ENCODE measurements around the gene SLC35A5. TPM values are rescaled to one million over a fixed set of nuclear protein-coding genes. Genes with fewer than 3 reads are reported as not detected.

SLC35A5 gene
- polyA plus RNA-seq, 4 donors = 6.2 to 49.3 (median 14.1) TPM

GRCh38 chr3:112619295-112619694 lies 57.5 kb downstream of the SLC35A5 start:
- no peaks in the 10 kb centered on the region for H3K9me3 ChIP-seq (ENCODE audit: control insufficient read depth in 2 of 2, insufficient read depth in 1 of 2, low read depth in 1 of 2, low read length in 1 of 2)
- no peaks in the 10 kb centered on the region for H3K27me3 ChIP-seq (ENCODE audit: control insufficient read depth in 3 of 3, insufficient read depth in 3 of 3, low read length in 3 of 3)
- whole genome bisulfite sequencing, 3 donors = 72 to 94% (median 87%) methylated on average over 2 of the region's 2 CpGs
- H3K4me3 ChIP-seq (ENCODE audit: low read depth in 1 of 3, low read length in 3 of 3) = no peak overlapping the region
- no peaks in the 10 kb centered on the region for H3K4me1 ChIP-seq (ENCODE audit: control insufficient read depth in 3 of 3, insufficient read depth in 2 of 3, low read depth in 1 of 3, low read length in 2 of 3)
- no peaks in the 10 kb centered on the region for H3K36me3 ChIP-seq (ENCODE audit: control insufficient read depth in 3 of 3, insufficient read depth in 2 of 3, low read depth in 1 of 3, low read length in 3 of 3)
- no peak for DNase-seq
- no peak overlapping the region for H3K27ac ChIP-seq (ENCODE audit: low read depth in 1 of 3, low read length in 2 of 3)
- no peak for FAIRE-seq

GRCh38 chr3:112623213-112623612 lies 61.4 kb downstream of the SLC35A5 start:
- no peak for FAIRE-seq
- no peaks in the 10 kb centered on the region for H3K36me3 ChIP-seq (ENCODE audit: control insufficient read depth in 3 of 3, insufficient read depth in 2 of 3, low read depth in 1 of 3, low read length in 3 of 3)

GRCh38 chr3:112623717-112624116 lies 61.9 kb downstream of the SLC35A5 start:
- no peaks in the 10 kb centered on the region for H3K36me3 ChIP-seq (ENCODE audit: control insufficient read depth in 3 of 3, insufficient read depth in 2 of 3, low read depth in 1 of 3, low read length in 3 of 3)
- no peaks in the 10 kb centered on the region for H3K9me3 ChIP-seq (ENCODE audit: control insufficient read depth in 2 of 2, insufficient read depth in 1 of 2, low read depth in 1 of 2, low read length in 1 of 2)
- no peaks in the 10 kb centered on the region for H3K27me3 ChIP-seq (ENCODE audit: control insufficient read depth in 3 of 3, insufficient read depth in 3 of 3, low read length in 3 of 3)
- WGBS, 3 donors = 87 to 97% (median 91%) methylated on average over 1 of the region's 1 CpG
- no peak for FAIRE-seq
- no peak for DNase-seq
- no peak overlapping the region for H3K27ac ChIP-seq (ENCODE audit: low read depth in 1 of 3, low read length in 2 of 3)
- H3K4me3 ChIP-seq (ENCODE audit: low read depth in 1 of 3, low read length in 3 of 3) = no peak overlapping the region
- no peaks in the 10 kb centered on the region for H3K4me1 ChIP-seq (ENCODE audit: control insufficient read depth in 3 of 3, insufficient read depth in 2 of 3, low read depth in 1 of 3, low read length in 2 of 3)

More at GRCh38 chr3:112623213-112623612, 61.4 kb downstream of the SLC35A5 start:
- H3K27ac ChIP-seq (ENCODE audit: low read depth in 1 of 3, low read length in 2 of 3) = no peak overlapping the region
- H3K9me3 ChIP-seq (ENCODE audit: control insufficient read depth in 2 of 2, insufficient read depth in 1 of 2, low read depth in 1 of 2, low read length in 1 of 2) = no peaks in the 10 kb centered on the region
- 87 to 94% (median 92%) methylated on average over 5 of the region's 5 CpGs for WGBS, 3 donors
- H3K4me1 ChIP-seq (ENCODE audit: control insufficient read depth in 3 of 3, insufficient read depth in 2 of 3, low read depth in 1 of 3, low read length in 2 of 3) = no peaks in the 10 kb centered on the region
- H3K27me3 ChIP-seq (ENCODE audit: control insufficient read depth in 3 of 3, insufficient read depth in 3 of 3, low read length in 3 of 3) = no peaks in the 10 kb centered on the region
- H3K4me3 ChIP-seq (ENCODE audit: low read depth in 1 of 3, low read length in 3 of 3) = no peak overlapping the region
- no peak for DNase-seq

GRCh38 chr3:112627419-112627818 lies 65.6 kb downstream of the SLC35A5 start:
- FAIRE-seq (no peak), DNase-seq (no peak)
- H3K36me3 ChIP-seq (ENCODE audit: control insufficient read depth in 3 of 3, insufficient read depth in 2 of 3, low read depth in 1 of 3, low read length in 3 of 3) = no peaks in the 10 kb centered on the region
- no peak overlapping the region for H3K27ac ChIP-seq (ENCODE audit: low read depth in 1 of 3, low read length in 2 of 3)
- no peaks in the 10 kb centered on the region for H3K9me3 ChIP-seq (ENCODE audit: control insufficient read depth in 2 of 2, insufficient read depth in 1 of 2, low read depth in 1 of 2, low read length in 1 of 2)
- WGBS, 3 donors = 67 to 83% (median 78%) methylated on average over 4 of the region's 4 CpGs
- H3K4me1 ChIP-seq (ENCODE audit: control insufficient read depth in 3 of 3, insufficient read depth in 2 of 3, low read depth in 1 of 3, low read length in 2 of 3) = no peaks in the 10 kb centered on the region
- no peaks in the 10 kb centered on the region for H3K27me3 ChIP-seq (ENCODE audit: control insufficient read depth in 3 of 3, insufficient read depth in 3 of 3, low read length in 3 of 3)
- H3K4me3 ChIP-seq (ENCODE audit: low read depth in 1 of 3, low read length in 3 of 3) = no peak overlapping the region

GRCh38 chr3:112627919-112628466 lies 66.1 kb downstream of the SLC35A5 start:
- DNase-seq (no peak), FAIRE-seq (no peak)
- H3K4me3 ChIP-seq (ENCODE audit: low read depth in 1 of 3, low read length in 3 of 3) = no peak overlapping the region
- no peaks in the 10 kb centered on the region for H3K36me3 ChIP-seq (ENCODE audit: control insufficient read depth in 3 of 3, insufficient read depth in 2 of 3, low read depth in 1 of 3, low read length in 3 of 3)
- no peak overlapping the region for H3K27ac ChIP-seq (ENCODE audit: low read depth in 1 of 3, low read length in 2 of 3)
- H3K27me3 ChIP-seq (ENCODE audit: control insufficient read depth in 3 of 3, insufficient read depth in 3 of 3, low read length in 3 of 3) = no peaks in the 10 kb centered on the region
- H3K4me1 ChIP-seq (ENCODE audit: control insufficient read depth in 3 of 3, insufficient read depth in 2 of 3, low read depth in 1 of 3, low read length in 2 of 3) = no peaks in the 10 kb centered on the region
- H3K9me3 ChIP-seq (ENCODE audit: control insufficient read depth in 2 of 2, insufficient read depth in 1 of 2, low read depth in 1 of 2, low read length in 1 of 2) = no peaks in the 10 kb centered on the region
- 30 to 41% (median 40%) methylated on average over 1 of the region's 1 CpG for WGBS, 3 donors

DNA sequence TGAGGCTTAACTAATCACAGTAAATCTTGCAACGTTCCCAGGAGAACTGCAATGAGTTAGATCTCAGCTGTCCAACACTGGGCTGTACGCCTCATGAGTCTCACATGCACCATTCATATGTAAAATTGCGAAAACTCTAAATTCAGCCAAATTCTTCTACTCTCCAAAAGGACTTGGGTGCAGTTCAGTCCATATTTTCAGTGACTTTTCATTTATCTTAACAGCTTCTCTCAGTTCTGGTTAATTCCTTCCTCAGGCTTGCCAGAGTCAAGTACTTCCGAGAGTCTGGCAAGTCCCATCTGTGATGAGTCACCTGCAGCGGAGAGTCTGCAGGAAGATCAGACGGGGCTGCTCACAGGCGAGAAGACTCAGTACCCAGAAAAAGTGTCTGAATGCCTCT lies 67.6 kb downstream of the SLC35A5 start:
- no peak overlapping the region for H3K27ac ChIP-seq (ENCODE audit: low read depth in 1 of 3, low read length in 2 of 3)
- H3K9me3 ChIP-seq (ENCODE audit: control insufficient read depth in 2 of 2, insufficient read depth in 1 of 2, low read depth in 1 of 2, low read length in 1 of 2) = no peaks in the 10 kb centered on the region
- no peak overlapping the region for H3K4me3 ChIP-seq (ENCODE audit: low read depth in 1 of 3, low read length in 3 of 3)
- no peak for DNase-seq
- no peaks in the 10 kb centered on the region for H3K36me3 ChIP-seq (ENCODE audit: control insufficient read depth in 3 of 3, insufficient read depth in 2 of 3, low read depth in 1 of 3, low read length in 3 of 3)
- no peaks in the 10 kb centered on the region for H3K27me3 ChIP-seq (ENCODE audit: control insufficient read depth in 3 of 3, insufficient read depth in 3 of 3, low read length in 3 of 3)
- no peak for FAIRE-seq
- H3K4me1 ChIP-seq (ENCODE audit: control insufficient read depth in 3 of 3, insufficient read depth in 2 of 3, low read depth in 1 of 3, low read length in 2 of 3) = no peaks in the 10 kb centered on the region
- 44 to 59% (median 58%) methylated on average over 7 of the region's 7 CpGs for WGBS, 3 donors

- 76 to 93% (median 82%) methylated on average over 3 of the region's 3 CpGs for WGBS, 3 donors
- H3K27ac ChIP-seq (ENCODE audit: low read depth in 1 of 3, low read length in 2 of 3) = no peak overlapping the region
- no peaks in the 10 kb centered on the region for H3K27me3 ChIP-seq (ENCODE audit: control insufficient read depth in 3 of 3, insufficient read depth in 3 of 3, low read length in 3 of 3)
- H3K4me1 ChIP-seq (ENCODE audit: control insufficient read depth in 3 of 3, insufficient read depth in 2 of 3, low read depth in 1 of 3, low read length in 2 of 3) = peaks cover 0 to 2% (median 0%) of the 10 kb centered on the region in 3 donors
- H3K4me3 ChIP-seq (ENCODE audit: low read depth in 1 of 3, low read length in 3 of 3) = no peak overlapping the region
- H3K36me3 ChIP-seq (ENCODE audit: control insufficient read depth in 3 of 3, insufficient read depth in 2 of 3, low read depth in 1 of 3, low read length in 3 of 3) = no peaks in the 10 kb centered on the region
- no peak for FAIRE-seq
- H3K9me3 ChIP-seq (ENCODE audit: control insufficient read depth in 2 of 2, insufficient read depth in 1 of 2, low read depth in 1 of 2, low read length in 1 of 2) = no peaks in the 10 kb centered on the region
- DNase-seq = no peak
These were observed 69.4 kb downstream of the SLC35A5 start for GRCh38 chr3:112631257-112631656.

GRCh38 chr3:112632596-112632995 lies 70.8 kb downstream of the SLC35A5 start:
- FAIRE-seq (no peak), DNase-seq (no peak)
- Histone ChIP-seq H3K4me1 (ENCODE audit: control insufficient read depth in 3 of 3, insufficient read depth in 2 of 3, low read depth in 1 of 3, low read length in 2 of 3) (peaks cover 0 to 2% (median 0%) of the 10 kb centered on the region in 3 donors), H3K9me3 (ENCODE audit: control insufficient read depth in 2 of 2, insufficient read depth in 1 of 2, low read depth in 1 of 2, low read length in 1 of 2) (no peaks in the 10 kb centered on the region), H3K27ac (ENCODE audit: low read depth in 1 of 3, low read length in 2 of 3) (no peak overlapping the region), H3K4me3 (ENCODE audit: low read depth in 1 of 3, low read length in 3 of 3) (no peak overlapping the region), H3K27me3 (ENCODE audit: control insufficient read depth in 3 of 3, insufficient read depth in 3 of 3, low read length in 3 of 3) (peaks cover 0 to 3% (median 0%) of the 10 kb centered on the region in 3 donors), H3K36me3 (ENCODE audit: control insufficient read depth in 3 of 3, insufficient read depth in 2 of 3, low read depth in 1 of 3, low read length in 3 of 3) (no peaks in the 10 kb centered on the region)
- WGBS, 3 donors = 48 to 57% (median 56%) methylated on average over 4 of the region's 4 CpGs

DNA sequence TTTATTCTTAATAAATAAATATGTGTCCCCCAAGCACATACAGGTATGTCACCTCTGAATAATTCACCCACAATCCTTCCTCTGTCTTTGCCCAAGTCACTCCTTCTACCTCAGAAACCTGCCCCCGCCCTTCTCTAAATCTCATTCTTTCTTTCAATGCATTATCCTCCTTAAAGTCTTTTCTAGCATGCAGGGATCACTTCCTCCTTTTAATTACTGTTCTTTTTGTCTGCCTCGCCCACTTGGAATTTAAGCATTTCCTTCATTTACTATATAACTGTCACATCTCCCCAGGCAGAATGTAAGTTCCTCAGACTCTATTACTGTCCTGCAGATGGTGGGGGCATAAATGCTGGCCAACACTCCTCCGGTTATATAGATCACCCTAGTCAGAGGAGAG lies 71.3 kb downstream of the SLC35A5 start:
- DNase-seq = no peak
- H3K4me3 ChIP-seq (ENCODE audit: low read depth in 1 of 3, low read length in 3 of 3) = no peak overlapping the region
- no peaks in the 10 kb centered on the region for H3K9me3 ChIP-seq (ENCODE audit: control insufficient read depth in 2 of 2, insufficient read depth in 1 of 2, low read depth in 1 of 2, low read length in 1 of 2)
- 46 to 59% (median 56%) methylated on average over 3 of the region's 3 CpGs for WGBS, 3 donors
- H3K27ac ChIP-seq (ENCODE audit: low read depth in 1 of 3, low read length in 2 of 3) = no peak overlapping the region
- no peaks in the 10 kb centered on the region for H3K36me3 ChIP-seq (ENCODE audit: control insufficient read depth in 3 of 3, insufficient read depth in 2 of 3, low read depth in 1 of 3, low read length in 3 of 3)
- FAIRE-seq = no peak
- peaks cover 0 to 3% (median 0%) of the 10 kb centered on the region in 3 donors for H3K27me3 ChIP-seq (ENCODE audit: control insufficient read depth in 3 of 3, insufficient read depth in 3 of 3, low read length in 3 of 3)
- peaks cover 0 to 2% (median 0%) of the 10 kb centered on the region in 3 donors for H3K4me1 ChIP-seq (ENCODE audit: control insufficient read depth in 3 of 3, insufficient read depth in 2 of 3, low read depth in 1 of 3, low read length in 2 of 3)

Measured in small intestine (tissue), 7 donors.